Measurements from ENCODE around the gene PCGF5. TPM values are rescaled to one million over a fixed set of nuclear protein-coding genes. Genes with fewer than 3 reads are reported as not detected.

PCGF5 gene
- total RNA-seq, 4 donors from 2014 or later: 29.8 to 60.3 (median 31.4) TPM

- Histone ChIP-seq H3K9me3 (no peaks in the 10 kb centered on the region), H3K4me3 (no peak overlapping the region), H3K4me1 (no peaks in the 10 kb centered on the region), H3K27me3 (peaks cover 2% of the 10 kb centered on the region), H3K27ac (no peak overlapping the region), H3K36me3 (no peaks in the 10 kb centered on the region)
- TF ChIP-seq POLR2AphosphoS5 (IDR thresholded peaks at IDR 0.05): no peak
- no peak for TF ChIP-seq POLR2A (IDR thresholded peaks at IDR 0.05)
- no peak for TF ChIP-seq CTCF (IDR thresholded peaks at IDR 0.05)
- TF ChIP-seq EP300 (IDR thresholded peaks at IDR 0.05): no peak
- no peak for DNase-seq (ENCODE audit: low spot score in 2 of 2)
- 90% methylated on average over 1 of the region's 1 CpG for WGBS
These were observed 87.0 kb downstream of the PCGF5 start for GRCh38 chr10:91307489-91307888.

DNA sequence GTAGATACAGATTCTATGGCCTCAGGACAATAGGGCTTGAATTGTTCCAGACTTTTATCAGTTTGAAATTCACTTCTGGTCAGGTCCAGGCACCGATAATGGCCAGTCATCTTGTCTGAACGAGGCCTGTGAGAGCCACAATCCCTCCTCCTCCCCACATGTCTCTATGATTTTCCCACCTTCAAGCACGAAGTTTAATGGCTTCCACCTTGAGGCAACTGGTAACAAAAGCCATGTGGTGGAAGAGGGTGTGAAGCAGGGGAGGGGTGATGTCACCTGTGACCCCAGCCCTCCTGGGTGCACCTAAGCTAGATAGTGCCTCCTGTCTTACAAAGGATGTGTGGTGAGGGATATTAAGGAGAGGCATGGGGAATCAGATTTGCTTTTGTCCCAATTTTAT lies 89.2 kb downstream of the PCGF5 start:
- WGBS: 84% methylated on average over 3 of the region's 3 CpGs

GRCh38 chr10:91311601-91312381 lies 91.3 kb downstream of the PCGF5 start:
- no peak for DNase-seq (ENCODE audit: low spot score in 2 of 2)
- no peak overlapping the region for H3K4me3 ChIP-seq
- H3K9me3 ChIP-seq: no peaks in the 10 kb centered on the region
- H3K4me1 ChIP-seq: peaks cover 3% of the 10 kb centered on the region
- H3K36me3 ChIP-seq: no peaks in the 10 kb centered on the region
- no peak overlapping the region for H3K27ac ChIP-seq
- no peak for TF ChIP-seq CTCF (IDR thresholded peaks at IDR 0.05)
- no peak for TF ChIP-seq EP300 (IDR thresholded peaks at IDR 0.05)
- no peak for TF ChIP-seq POLR2AphosphoS5 (IDR thresholded peaks at IDR 0.05)
- no peak for TF ChIP-seq POLR2A (IDR thresholded peaks at IDR 0.05)
- H3K27me3 ChIP-seq: no peaks in the 10 kb centered on the region

More for the DNA sequence above, 89.2 kb downstream of the PCGF5 start:
- Histone ChIP-seq H3K4me1 (peaks cover 3% of the 10 kb centered on the region), H3K9me3 (no peaks in the 10 kb centered on the region), H3K27me3 (peaks cover 2% of the 10 kb centered on the region), H3K4me3 (no peak overlapping the region), H3K27ac (no peak overlapping the region), H3K36me3 (no peaks in the 10 kb centered on the region)
- DNase-seq (ENCODE audit: low spot score in 2 of 2): no peak
- TF ChIP-seq POLR2A (IDR thresholded peaks at IDR 0.05) (no peak), CTCF (IDR thresholded peaks at IDR 0.05) (no peak), POLR2AphosphoS5 (IDR thresholded peaks at IDR 0.05) (no peak), EP300 (IDR thresholded peaks at IDR 0.05) (no peak)

GRCh38 chr10:91312382-91312733 lies 91.9 kb downstream of the PCGF5 start:
- WGBS: 87% methylated on average over 2 of the region's 2 CpGs
- H3K27ac ChIP-seq: no peak overlapping the region
- no peak for TF ChIP-seq EP300 (IDR thresholded peaks at IDR 0.05)
- no peak for TF ChIP-seq CTCF (IDR thresholded peaks at IDR 0.05)
- no peak for TF ChIP-seq POLR2A (IDR thresholded peaks at IDR 0.05)
- TF ChIP-seq POLR2AphosphoS5 (IDR thresholded peaks at IDR 0.05): no peak
- no peaks in the 10 kb centered on the region for H3K27me3 ChIP-seq
- peaks cover 3% of the 10 kb centered on the region for H3K4me1 ChIP-seq
- no peaks in the 10 kb centered on the region for H3K9me3 ChIP-seq
- H3K4me3 ChIP-seq: no peak overlapping the region
- no peaks in the 10 kb centered on the region for H3K36me3 ChIP-seq
- no peak for DNase-seq (ENCODE audit: low spot score in 2 of 2)

DNA sequence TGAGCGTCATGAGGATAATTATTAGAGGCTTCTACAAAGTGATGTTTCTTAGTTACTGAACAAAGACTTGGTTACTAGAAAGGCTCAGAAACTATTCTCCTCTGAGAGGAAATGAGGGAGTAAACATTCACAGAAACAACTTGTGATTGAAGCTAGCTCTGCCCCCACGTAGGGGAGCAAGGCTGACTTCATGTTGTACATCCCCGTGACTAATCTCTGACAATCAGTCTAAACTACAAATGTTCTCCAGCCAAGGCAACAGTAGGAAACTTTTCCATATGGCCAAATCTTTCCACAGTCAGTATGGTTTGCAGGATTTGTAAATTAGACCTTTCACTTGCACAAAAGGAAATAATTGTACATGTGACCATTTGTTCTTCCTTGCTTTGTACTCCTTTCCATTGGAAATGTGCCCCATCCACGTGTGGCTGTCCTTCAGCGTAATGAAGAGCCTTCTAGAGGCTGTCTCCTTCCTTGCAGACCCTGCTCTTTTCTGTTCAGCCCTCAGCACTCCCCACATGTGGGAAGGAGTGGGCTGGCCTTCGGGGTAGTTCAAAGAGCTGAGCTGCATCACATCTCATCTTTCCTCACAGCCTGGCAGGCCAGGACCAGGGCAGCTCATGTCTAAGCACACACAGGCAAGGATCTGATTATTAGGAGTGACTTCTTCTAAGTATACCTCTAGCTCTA lies 93.5 kb downstream of the PCGF5 start:
- no peak for DNase-seq (ENCODE audit: low spot score in 2 of 2)
- Histone ChIP-seq H3K4me1 (peaks cover 3% of the 10 kb centered on the region), H3K4me3 (no peak overlapping the region), H3K27me3 (no peaks in the 10 kb centered on the region), H3K36me3 (no peaks in the 10 kb centered on the region), H3K9me3 (no peaks in the 10 kb centered on the region), H3K27ac (no peak overlapping the region)
- WGBS: 69% methylated on average over 6 of the region's 6 CpGs
- TF ChIP-seq EP300 (IDR thresholded peaks at IDR 0.05) (no peak), CTCF (IDR thresholded peaks at IDR 0.05) (no peak), POLR2AphosphoS5 (IDR thresholded peaks at IDR 0.05) (no peak), POLR2A (IDR thresholded peaks at IDR 0.05) (no peak)
